Activated CD8-positive, alpha-beta T cell treated with anti-CD3 and anti-CD28 coated beads, Interleukin-2, amount 10 ng/mL, durations not matched to agents 7 days and 5 days (primary cell): Measurements from ENCODE around the gene TSPAN3. TPM values are rescaled to one million over a fixed set of nuclear protein-coding genes. Genes with fewer than 3 reads are reported as not detected.

Source experiments
- ATAC-seq: fragments of 150-1000 bp; cut with Tn5 transposase; one replicate; pipeline ENCODE4 v1.10.0; 2021; ENCODE audit warnings: moderate library complexity
- CTCF ChIA-PET: fragments of 350-600 bp; sonication (Branson Sonifier 250); formaldehyde crosslinking; loops from one replicate; lab custom pipeline; 2021; ENCODE audit warnings: antibody characterized with exemption; lab: Charles Lee
- POLR2A ChIA-PET: fragments of 350-600 bp; sonication (Branson Sonifier 250); formaldehyde crosslinking; loops from one replicate; lab custom pipeline; 2021; ENCODE audit warnings: antibody characterized with exemption; lab: Charles Lee
- DNase-seq: peaks from one replicate; pipeline ENCODE4 v3.0.0-alpha.2; 2020
- H3K27ac Mint-ChIP-seq: one replicate; pipeline ENCODE4 v1.8.0; 2021; ENCODE audit warnings: mild to moderate bottlenecking, mixed read lengths
- H3K27me3 Mint-ChIP-seq: one replicate; pipeline ENCODE4 v1.8.0; 2021; ENCODE audit warnings: low read depth, mixed read lengths
- H3K36me3 Mint-ChIP-seq: one replicate; pipeline ENCODE4 v1.8.0; 2021; ENCODE audit warnings: low read depth, mixed read lengths
- H3K4me1 Mint-ChIP-seq: one replicate; pipeline ENCODE4 v1.8.0; 2021; ENCODE audit warnings: low read depth, mixed read lengths
- H3K4me3 Mint-ChIP-seq: one replicate; pipeline ENCODE4 v1.8.0; 2021; ENCODE audit warnings: mild to moderate bottlenecking, mixed read lengths
- H3K9me3 Mint-ChIP-seq: one replicate; pipeline ENCODE4 v1.8.0; 2022; ENCODE audit warnings: mixed read lengths; ENCODE audit not compliant: insufficient read depth
- total RNA-seq, 2 experiments: library from RNA; stranded (reverse); gene quantifications; one replicate each; pipeline ENCODE4 v1.2.3, GENCODE V29; 2021

The TSPAN3 gene
- total RNA-seq, 2 experiments from 2014 or later, result 17.4 to 18.4 TPM

- peaks cover 79% of the 10 kb centered on the region for H3K4me1 Mint-ChIP-seq
- no peaks in the 10 kb centered on the region for H3K9me3 Mint-ChIP-seq
- POLR2A ChIA-PET, result no interaction called here
- DNase-seq, result no peak
- CTCF ChIA-PET, result interaction anchor here (0.5 to 4.9 kb wide), 3 partner anchors 30 to 54 kb away, joined by 3 to 58 read pairs (median 9); partner anchors contain the start of gene PSTPIP1
- H3K27me3 Mint-ChIP-seq, result no peaks in the 10 kb centered on the region
- no peak overlapping the region for H3K4me3 Mint-ChIP-seq
- peak overlapping the region; percentile 82 for H3K27ac Mint-ChIP-seq
- peaks cover 73% of the 10 kb centered on the region for H3K36me3 Mint-ChIP-seq
- no peak for ATAC-seq
Observed at GRCh38 chr15:77025941-77026411, 44.9 kb downstream of the TSPAN3 start.

GRCh38 chr15:77025083-77025901 is 45.6 kb downstream of the TSPAN3 start:
- Mint-ChIP-seq H3K4me1 (peaks cover 82% of the 10 kb centered on the region), H3K36me3 (peaks cover 79% of the 10 kb centered on the region), H3K9me3 (no peaks in the 10 kb centered on the region), H3K27me3 (no peaks in the 10 kb centered on the region), H3K4me3 (no peak overlapping the region), H3K27ac (peak overlapping the region; percentile 82)
- ChIA-PET CTCF (interaction anchor here (1.0 to 13.1 kb wide), 6 partner anchors 12 to 518 kb away, joined by 3 to 159 read pairs (median 8); partner anchors contain the start of gene PSTPIP1), POLR2A (interaction anchor here (0.5 to 0.9 kb wide), 2 partner anchors 30 to 93 kb away, joined by 3 read pairs; no protein-coding TSS in a partner anchor)
- ATAC-seq (no peak), DNase-seq (no peak)

- Mint-ChIP-seq H3K4me3 (no peak overlapping the region), H3K27me3 (no peaks in the 10 kb centered on the region), H3K36me3 (peaks cover 80% of the 10 kb centered on the region), H3K9me3 (no peaks in the 10 kb centered on the region), H3K4me1 (peaks cover 82% of the 10 kb centered on the region), H3K27ac (peak overlapping the region; percentile 99)
- CTCF ChIA-PET, result interaction anchor here (0.6 to 13.1 kb wide), 22 partner anchors 8 to 519 kb away, joined by 3 to 159 read pairs (median 7); partner anchors contain the start of gene PSTPIP1
- POLR2A ChIA-PET, result interaction anchor here (0.5 to 3.3 kb wide), 7 partner anchors 25 to 463 kb away, joined by 3 to 40 read pairs (median 3); partner anchors contain the start of gene PSTPIP1
- peak; percentile 37 for ATAC-seq
- peak; percentile 74 for DNase-seq
Observed at GRCh38 chr15:77024273-77025082, 46.4 kb downstream of the TSPAN3 start.

GRCh38 chr15:77023576-77024272 is 47.2 kb downstream of the TSPAN3 start:
- DNase-seq (no peak), ATAC-seq (peak; percentile 12)
- peaks cover 81% of the 10 kb centered on the region for H3K36me3 Mint-ChIP-seq
- ChIA-PET CTCF (interaction anchor here (0.6 to 13.1 kb wide), 25 partner anchors 8 to 965 kb away, joined by 3 to 159 read pairs (median 5); partner anchors contain the start of gene PSTPIP1), POLR2A (interaction anchor here (0.6 to 3.3 kb wide), 7 partner anchors 10 to 464 kb away, joined by 3 to 40 read pairs (median 3); partner anchors contain the start of gene PSTPIP1)
- no peaks in the 10 kb centered on the region for H3K9me3 Mint-ChIP-seq
- no peaks in the 10 kb centered on the region for H3K27me3 Mint-ChIP-seq
- H3K4me1 Mint-ChIP-seq, result peaks cover 83% of the 10 kb centered on the region
- peak overlapping the region; percentile 99 for H3K27ac Mint-ChIP-seq
- peak overlapping the region; percentile 34 for H3K4me3 Mint-ChIP-seq

- Mint-ChIP-seq H3K9me3 (no peaks in the 10 kb centered on the region), H3K4me3 (peak overlapping the region; percentile 63), H3K36me3 (peaks cover 84% of the 10 kb centered on the region), H3K4me1 (peaks cover 90% of the 10 kb centered on the region), H3K27me3 (no peaks in the 10 kb centered on the region), H3K27ac (peak overlapping the region; percentile 99)
- POLR2A ChIA-PET, result interaction anchor here (0.6 to 3.3 kb wide), 6 partner anchors 10 to 88 kb away, joined by 3 to 40 read pairs (median 4); partner anchors contain the start of gene PSTPIP1
- DNase-seq, result no peak
- ATAC-seq, result no peak
- CTCF ChIA-PET, result interaction anchor here (0.6 to 13.1 kb wide), 29 partner anchors 9 to 964 kb away, joined by 3 to 159 read pairs (median 4); partner anchors contain the start of genes PSTPIP1 and RCN2
Observed at GRCh38 chr15:77022646-77023575, 48.0 kb downstream of the TSPAN3 start.

- Mint-ChIP-seq H3K27me3 (no peaks in the 10 kb centered on the region), H3K4me1 (peaks cover 91% of the 10 kb centered on the region), H3K27ac (peak overlapping the region; percentile 99), H3K9me3 (no peaks in the 10 kb centered on the region), H3K4me3 (peak overlapping the region; percentile 63), H3K36me3 (peaks cover 81% of the 10 kb centered on the region)
- DNase-seq (peak; percentile 82), ATAC-seq (peak; percentile 71)
- CTCF ChIA-PET, result interaction anchor here (0.7 to 13.1 kb wide), 10 partner anchors 9 to 521 kb away, joined by 3 to 159 read pairs (median 12); partner anchors contain the start of genes PSTPIP1 and RCN2
- POLR2A ChIA-PET, result interaction anchor here (0.6 to 3.3 kb wide), 9 partner anchors 9 to 80 kb away, joined by 3 to 40 read pairs (median 4); partner anchors contain the start of gene PSTPIP1
Observed at GRCh38 chr15:77021803-77022381, 49.0 kb downstream of the TSPAN3 start.

- no peak for DNase-seq
- H3K4me1 Mint-ChIP-seq, result peaks cover 95% of the 10 kb centered on the region
- no peaks in the 10 kb centered on the region for H3K9me3 Mint-ChIP-seq
- H3K27me3 Mint-ChIP-seq, result no peaks in the 10 kb centered on the region
- peaks cover 80% of the 10 kb centered on the region for H3K36me3 Mint-ChIP-seq
- ChIA-PET CTCF (interaction anchor here (2.9 to 13.1 kb wide), 4 partner anchors 8 to 522 kb away, joined by 11 to 159 read pairs (median 22); no protein-coding TSS in a partner anchor), POLR2A (interaction anchor here (1.3 to 3.3 kb wide), 3 partner anchors 8 to 33 kb away, joined by 3 to 40 read pairs (median 13); partner anchors contain the start of gene PSTPIP1)
- H3K4me3 Mint-ChIP-seq, result peak overlapping the region; percentile 63
- no peak for ATAC-seq
- H3K27ac Mint-ChIP-seq, result peak overlapping the region; percentile 99
Observed at GRCh38 chr15:77021088-77021481, 49.8 kb downstream of the TSPAN3 start.

- ATAC-seq, result no peak
- Mint-ChIP-seq H3K27ac (peak overlapping the region; percentile 99), H3K36me3 (peaks cover 76% of the 10 kb centered on the region), H3K4me3 (no peak overlapping the region), H3K27me3 (no peaks in the 10 kb centered on the region), H3K9me3 (no peaks in the 10 kb centered on the region), H3K4me1 (peaks cover 95% of the 10 kb centered on the region)
- POLR2A ChIA-PET, result interaction anchor here (0.6 to 8.6 kb wide), 5 partner anchors 24 to 33 kb away, joined by 3 to 125 read pairs (median 3); partner anchors contain the start of gene PSTPIP1
- CTCF ChIA-PET, result interaction anchor here (3.3 to 13.1 kb wide), 3 partner anchors 7 to 46 kb away, joined by 28 to 159 read pairs (median 75); partner anchors contain the start of gene PSTPIP1
- DNase-seq, result no peak
Observed at GRCh38 chr15:77020348-77021087, 50.4 kb downstream of the TSPAN3 start.
